MM.1S (cell line): ENCODE results near the gene C1QC.

Experiments
- DNase-seq: peaks from one replicate; pipeline ENCODE4 v3.0.0-alpha.2; 2015
- H2AFZ ChIP-seq: fragments of 300-600 bp; sonication (generic); 2 replicates; pipeline ENCODE4 v1.6.0; 2016; ENCODE audit warnings: antibody characterized with exemption, low read length
- H3F3A ChIP-seq: fragments of 300-600 bp; sonication (generic); 2 replicates; pipeline ENCODE4 v1.6.1; 2016; ENCODE audit warnings: mild to moderate bottlenecking, antibody characterized with exemption, low read length, moderate library complexity, mixed read lengths; ENCODE audit not compliant: insufficient read depth
- H3K27ac ChIP-seq: fragments of 300-600 bp; sonication (generic); 2 replicates; pipeline ENCODE4 v1.5.1; 2016; ENCODE audit warnings: mild to moderate bottlenecking, low read length
- H3K27me3 ChIP-seq: fragments of 300-600 bp; sonication (generic); replicated peaks from 2 replicates; pipeline ENCODE4 v1.6.0; 2016; ENCODE audit warnings: low read length; ENCODE audit not compliant: insufficient read depth
- H3K36me3 ChIP-seq: fragments of 300-600 bp; sonication (generic); replicated peaks from 2 replicates; pipeline ENCODE4 v1.6.1; 2016; ENCODE audit warnings: mild to moderate bottlenecking, low read length, mixed read lengths; ENCODE audit not compliant: insufficient read depth
- H3K4me1 ChIP-seq: fragments of 300-600 bp; sonication (generic); 2 replicates; pipeline ENCODE4 v1.6.1; 2016; ENCODE audit warnings: low read length, mixed read lengths
- H3K4me2 ChIP-seq: fragments of 300-600 bp; sonication (generic); 2 replicates; pipeline ENCODE4 v1.6.0; 2016; ENCODE audit warnings: low read depth, low read length
- H3K4me3 ChIP-seq: fragments of 300-600 bp; sonication (generic); 2 replicates; pipeline ENCODE4 v1.5.1; 2016; ENCODE audit warnings: low read length, mixed read lengths
- H3K79me2 ChIP-seq: fragments of 300-600 bp; sonication (generic); 2 replicates; pipeline ENCODE4 v1.6.1; 2016; ENCODE audit warnings: mixed run types, low read length, mixed read lengths
- H3K9ac ChIP-seq: fragments of 300-600 bp; sonication (generic); 2 replicates; pipeline ENCODE4 v1.6.1; 2016; ENCODE audit warnings: low read length, mixed read lengths
- H3K9me2 ChIP-seq: fragments of 300-600 bp; sonication (generic); replicated peaks from 2 replicates; pipeline ENCODE4 v1.6.1; 2016; ENCODE audit warnings: mild to moderate bottlenecking, low read length, mixed read lengths; ENCODE audit not compliant: insufficient read depth
- H3K9me3 ChIP-seq: fragments of 300-600 bp; sonication (generic); replicated peaks from 2 replicates; pipeline ENCODE4 v1.6.1; 2016; ENCODE audit warnings: mild to moderate bottlenecking, low read length, mixed read lengths; ENCODE audit not compliant: insufficient read depth
- H4K20me1 ChIP-seq: fragments of 300-600 bp; sonication (generic); 2 replicates; pipeline ENCODE4 v1.6.1; 2016; ENCODE audit warnings: mild to moderate bottlenecking, low read length, moderate library complexity, mixed read lengths; ENCODE audit not compliant: insufficient read depth
- EZH2 ChIP-seq: fragments of 300-600 bp; sonication (generic); optimal IDR thresholded peaks from 2 replicates; pipeline ENCODE3; 2017; ENCODE audit warnings: low read depth, mild to moderate bottlenecking, antibody characterized with exemption, low read length, mixed read lengths
- EZH2phosphoT487 ChIP-seq: fragments of 300-600 bp; sonication (generic); IDR thresholded peaks from 2 replicates; pipeline ENCODE4 v1.6.1; 2018; ENCODE audit warnings: antibody characterized with exemption, low read length
- TF ChIP-seq, protein P1 (sequence below): fragments of 300-600 bp; sonication (generic); IDR thresholded peaks from 2 replicates; pipeline ENCODE4 v1.5.1; 2016; ENCODE audit warnings: antibody characterized with exemption, low read length, mixed read lengths

Gene C1QC

DNA sequence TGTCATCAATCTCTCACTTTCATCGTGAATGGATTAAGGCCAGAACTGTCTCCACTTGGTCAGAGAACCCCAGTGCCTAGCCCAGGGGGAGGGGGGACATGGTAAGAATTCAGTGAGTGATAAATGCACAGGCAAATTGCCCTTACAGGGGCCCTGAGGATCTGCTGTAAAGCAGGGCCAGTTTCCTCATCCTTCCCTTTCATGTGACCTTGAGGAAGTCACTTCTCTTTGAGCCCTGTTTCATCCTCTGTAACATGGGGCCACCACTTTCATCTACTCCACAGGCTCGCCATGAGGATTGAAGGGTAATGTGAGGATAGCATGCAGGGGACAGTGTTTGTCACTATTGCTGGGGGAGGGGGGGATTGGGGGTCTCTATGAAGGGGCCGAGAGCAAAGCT is 35.1 kb upstream of the C1QC start:
- H4K20me1 ChIP-seq, result no peaks in the 10 kb centered on the region
- H2AFZ ChIP-seq, result no peak overlapping the region
- H3F3A ChIP-seq, result no peaks in the 10 kb centered on the region
- H3K4me1 ChIP-seq, result no peaks in the 10 kb centered on the region
- no peaks in the 10 kb centered on the region for H3K9me3 ChIP-seq
- no peak for DNase-seq
- H3K4me3 ChIP-seq, result no peak overlapping the region
- H3K36me3 ChIP-seq, result no peaks in the 10 kb centered on the region
- no peak overlapping the region for H3K27ac ChIP-seq
- peaks cover 90% of the 10 kb centered on the region for H3K27me3 ChIP-seq
- H3K4me2 ChIP-seq, result no peak overlapping the region
- TF ChIP-seq, protein P1, sequence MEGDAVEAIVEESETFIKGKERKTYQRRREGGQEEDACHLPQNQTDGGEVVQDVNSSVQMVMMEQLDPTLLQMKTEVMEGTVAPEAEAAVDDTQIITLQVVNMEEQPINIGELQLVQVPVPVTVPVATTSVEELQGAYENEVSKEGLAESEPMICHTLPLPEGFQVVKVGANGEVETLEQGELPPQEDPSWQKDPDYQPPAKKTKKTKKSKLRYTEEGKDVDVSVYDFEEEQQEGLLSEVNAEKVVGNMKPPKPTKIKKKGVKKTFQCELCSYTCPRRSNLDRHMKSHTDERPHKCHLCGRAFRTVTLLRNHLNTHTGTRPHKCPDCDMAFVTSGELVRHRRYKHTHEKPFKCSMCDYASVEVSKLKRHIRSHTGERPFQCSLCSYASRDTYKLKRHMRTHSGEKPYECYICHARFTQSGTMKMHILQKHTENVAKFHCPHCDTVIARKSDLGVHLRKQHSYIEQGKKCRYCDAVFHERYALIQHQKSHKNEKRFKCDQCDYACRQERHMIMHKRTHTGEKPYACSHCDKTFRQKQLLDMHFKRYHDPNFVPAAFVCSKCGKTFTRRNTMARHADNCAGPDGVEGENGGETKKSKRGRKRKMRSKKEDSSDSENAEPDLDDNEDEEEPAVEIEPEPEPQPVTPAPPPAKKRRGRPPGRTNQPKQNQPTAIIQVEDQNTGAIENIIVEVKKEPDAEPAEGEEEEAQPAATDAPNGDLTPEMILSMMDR, result no peak
- TF ChIP-seq EZH2phosphoT487 (no peak), EZH2 (no peak)
- H3K79me2 ChIP-seq, result no peaks in the 10 kb centered on the region
- no peak overlapping the region for H3K9ac ChIP-seq
- H3K9me2 ChIP-seq, result no peaks in the 10 kb centered on the region

DNA sequence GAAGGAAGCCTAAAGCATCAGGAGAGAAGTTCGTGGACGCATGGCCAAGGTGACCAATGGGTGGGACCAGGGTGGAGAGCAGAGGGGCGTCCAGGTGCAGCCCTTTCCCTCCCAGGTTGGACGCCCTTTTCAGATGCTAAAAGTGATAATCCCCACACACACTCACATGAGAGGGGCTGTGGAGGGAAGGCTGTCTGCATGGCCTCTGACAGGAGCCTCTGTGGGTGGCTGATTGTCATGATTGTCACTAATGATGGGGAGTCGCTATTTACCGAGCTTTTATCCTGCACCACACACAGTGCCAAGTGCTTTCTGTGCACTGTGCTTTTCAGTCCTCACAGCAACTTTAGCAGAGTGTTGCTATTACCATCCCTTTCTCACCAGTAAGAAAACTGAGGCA is 34.1 kb upstream of the C1QC start:
- peaks cover 90% of the 10 kb centered on the region for H3K27me3 ChIP-seq
- no peak overlapping the region for H2AFZ ChIP-seq
- H3K4me2 ChIP-seq, result no peak overlapping the region
- H3K9me3 ChIP-seq, result no peaks in the 10 kb centered on the region
- no peak for TF ChIP-seq EZH2
- TF ChIP-seq, protein P1, result no peak
- TF ChIP-seq EZH2phosphoT487, result no peak
- no peak overlapping the region for H3K9ac ChIP-seq
- no peaks in the 10 kb centered on the region for H3K36me3 ChIP-seq
- H4K20me1 ChIP-seq, result no peaks in the 10 kb centered on the region
- H3K4me3 ChIP-seq, result no peak overlapping the region
- no peak for DNase-seq
- no peaks in the 10 kb centered on the region for H3K9me2 ChIP-seq
- H3K4me1 ChIP-seq, result no peaks in the 10 kb centered on the region
- H3K27ac ChIP-seq, result no peak overlapping the region
- H3K79me2 ChIP-seq, result no peaks in the 10 kb centered on the region
- no peaks in the 10 kb centered on the region for H3F3A ChIP-seq

DNA sequence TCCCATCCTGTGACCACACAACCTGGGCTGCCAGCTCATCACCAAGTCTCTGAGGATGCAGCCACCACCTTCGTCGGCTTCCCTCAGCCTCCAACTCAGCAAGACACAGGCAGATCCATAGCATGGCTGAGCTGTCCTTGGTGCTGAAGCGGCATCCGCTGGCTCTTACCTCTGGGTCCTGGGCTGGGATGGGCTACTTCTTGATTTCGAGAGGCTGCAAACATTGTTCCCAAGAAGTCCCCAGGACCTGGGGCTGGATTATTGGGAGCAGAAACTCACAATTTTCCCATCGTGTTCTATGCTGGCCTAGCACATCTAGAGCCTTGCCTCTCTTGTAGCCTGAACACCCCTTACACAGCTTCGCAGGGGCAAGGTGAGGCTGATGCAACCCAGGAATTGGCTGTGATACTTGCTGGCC is 31.9 kb upstream of the C1QC start:
- Histone ChIP-seq H3K27ac (no peak overlapping the region), H4K20me1 (no peaks in the 10 kb centered on the region), H3K4me2 (no peak overlapping the region), H2AFZ (no peak overlapping the region), H3K79me2 (no peaks in the 10 kb centered on the region), H3K36me3 (no peaks in the 10 kb centered on the region), H3K9ac (no peak overlapping the region), H3K4me3 (no peak overlapping the region), H3K9me2 (no peaks in the 10 kb centered on the region), H3F3A (no peaks in the 10 kb centered on the region), H3K4me1 (no peaks in the 10 kb centered on the region), H3K27me3 (peaks cover 88% of the 10 kb centered on the region), H3K9me3 (no peaks in the 10 kb centered on the region)
- peak; percentile 40 for DNase-seq
- TF ChIP-seq, protein P1, result no peak
- no peak for TF ChIP-seq EZH2phosphoT487
- TF ChIP-seq EZH2, result no peak
